ENCODE measurements around the gene ABCD3. TPM values are rescaled to one million over a fixed set of nuclear protein-coding genes. Genes with fewer than 3 reads are reported as not detected.

Gene ABCD3
- total and polyA plus RNA-seq, 2 of the 4 experiments (the other 2 are of a cell fraction), result 13.6 to 32.6 TPM

GRCh38 chr1:94501426-94501825, 83.2 kb downstream of the ABCD3 start:
- no CpG with 5 or more reads among the region's 2 CpGs for WGBS, 2 experiments (ENCODE audit: extremely low coverage in 2 of 2, insufficient read length in 1 of 2)
- in situ Hi-C loops (cut with MboI; ENCODE audit: low sequenced_read_pairs), result no loop called here
- Histone ChIP-seq H4K8ac (ENCODE audit: low read depth in 2 of 2, low read length in 2 of 2) (no peak overlapping the region), H3K27me3 (ENCODE audit: control insufficient read depth, insufficient read depth, low read length) (no peaks in the 10 kb centered on the region), H2BK5ac (ENCODE audit: low read depth, low read length, poor library complexity, severe bottlenecking) (no peak overlapping the region), H3K4me1 (ENCODE audit: control insufficient read depth, insufficient read depth, low read length) (no peaks in the 10 kb centered on the region), H3K79me1 (ENCODE audit: low read depth in 1 of 2, low read length in 2 of 2) (peaks cover 0 to 1% of the 10 kb centered on the region in 2 experiments; a peak in 1 of 4 replicates), H3K18ac (ENCODE audit: low read depth, low read length) (no peak overlapping the region), H3K4me2 (ENCODE audit: low read depth, low read length) (no peak overlapping the region), H2AK5ac (ENCODE audit: low read depth, low read length) (no peak overlapping the region), H3K23ac (ENCODE audit: low read depth, low read length) (no peak overlapping the region), H3K36me3 (ENCODE audit: control insufficient read depth, insufficient read depth, low read length) (peaks cover 17% of the 10 kb centered on the region), H3K9me1 (ENCODE audit: insufficient read depth, low read length) (no peaks in the 10 kb centered on the region; the same call in 1 of the 2 replicates), H2BK120ac (ENCODE audit: low read depth, low read length) (no peak overlapping the region), H3K14ac (replicated peaks; ENCODE audit: low read depth, low read length) (no peak overlapping the region), H3K27ac (ENCODE audit: insufficient read depth, low read length) (no peak overlapping the region), H4K91ac (ENCODE audit: insufficient read depth, low read depth, low read length) (no peak overlapping the region), H2BK20ac (ENCODE audit: low read depth, low read length) (no peak overlapping the region), H2AFZ (replicated peaks; ENCODE audit: low read length, poor library complexity) (no peak overlapping the region), H3K9ac (ENCODE audit: low read depth, low read length) (no peak overlapping the region), H3K4me3 (ENCODE audit: insufficient read depth, low read depth, low read length) (no peak overlapping the region), H4K5ac (ENCODE audit: low read depth, low read length) (no peak overlapping the region), H3K4ac (ENCODE audit: low read depth, low read length) (no peak overlapping the region), H4K20me1 (ENCODE audit: insufficient read depth, low read length) (no peaks in the 10 kb centered on the region), H2BK15ac (ENCODE audit: low read depth, low read length) (no peak overlapping the region), H2AK9ac (replicated peaks; ENCODE audit: low read depth, low read length, poor library complexity) (no peak overlapping the region), H3K56ac (ENCODE audit: extremely low read depth, insufficient read depth, low read length) (no peak overlapping the region), H3K9me3 (ENCODE audit: control insufficient read depth, insufficient read depth, low read length) (no peaks in the 10 kb centered on the region)
- dilution Hi-C loops (cut with HindIII; ENCODE audit: low sequenced_read_pairs, unreplicated experiment), result no loop called here
- no TSS peak for BruUV-seq (replicated peaks)
- ChIA-PET POLR2A (ENCODE audit: unreplicated experiment) (no interaction called here), CTCF (no interaction called here)
- intact Hi-C loops (cut with micrococcal nuclease), result no loop called here
- ATAC-seq (ENCODE audit: low read depth), result no peak
- no peak for TF ChIP-seq MAZ (IDR thresholded peaks at IDR 0.05; ENCODE audit: borderline replicate concordance, low read depth, low read length)
- TF ChIP-seq CTCF (conservative IDR thresholded peaks at IDR 0.05; ENCODE audit: low read depth, low read length), result no peak
- no peak for TF ChIP-seq MXI1 (IDR thresholded peaks at IDR 0.05; ENCODE audit: borderline replicate concordance, low read depth, low read length)
- DNase-seq, result no peak
